ENCODE measurements around the gene SH2D2A. TPM values are rescaled to one million over a fixed set of nuclear protein-coding genes. Genes with fewer than 3 reads are reported as not detected.

The SH2D2A gene
- 4.9 TPM for total RNA-seq

GRCh38 chr1:156816561-156817328, at the start of gene SH2D2A:
Gene SH2D2A (minus strand): TSS chr1:156816848. CDS start chr1:156816708, 140 bp downstream.
- intact Hi-C loops (cut with DNase I): no loop called here
- no peaks in the 10 kb centered on the region for H3K27me3 ChIP-seq
- no peak for DNase-seq (ENCODE audit: extremely low spot score in 2 of 2)
- H3K4me1 ChIP-seq: peaks cover 39% of the 10 kb centered on the region
- H3K27ac ChIP-seq: peak within 1 kb of the TSS; percentile 80
- TF ChIP-seq, protein P1, sequence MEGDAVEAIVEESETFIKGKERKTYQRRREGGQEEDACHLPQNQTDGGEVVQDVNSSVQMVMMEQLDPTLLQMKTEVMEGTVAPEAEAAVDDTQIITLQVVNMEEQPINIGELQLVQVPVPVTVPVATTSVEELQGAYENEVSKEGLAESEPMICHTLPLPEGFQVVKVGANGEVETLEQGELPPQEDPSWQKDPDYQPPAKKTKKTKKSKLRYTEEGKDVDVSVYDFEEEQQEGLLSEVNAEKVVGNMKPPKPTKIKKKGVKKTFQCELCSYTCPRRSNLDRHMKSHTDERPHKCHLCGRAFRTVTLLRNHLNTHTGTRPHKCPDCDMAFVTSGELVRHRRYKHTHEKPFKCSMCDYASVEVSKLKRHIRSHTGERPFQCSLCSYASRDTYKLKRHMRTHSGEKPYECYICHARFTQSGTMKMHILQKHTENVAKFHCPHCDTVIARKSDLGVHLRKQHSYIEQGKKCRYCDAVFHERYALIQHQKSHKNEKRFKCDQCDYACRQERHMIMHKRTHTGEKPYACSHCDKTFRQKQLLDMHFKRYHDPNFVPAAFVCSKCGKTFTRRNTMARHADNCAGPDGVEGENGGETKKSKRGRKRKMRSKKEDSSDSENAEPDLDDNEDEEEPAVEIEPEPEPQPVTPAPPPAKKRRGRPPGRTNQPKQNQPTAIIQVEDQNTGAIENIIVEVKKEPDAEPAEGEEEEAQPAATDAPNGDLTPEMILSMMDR (IDR thresholded peaks at IDR 0.05): no peak
- peak in 1 of 2 donors; percentile 73 for TF ChIP-seq POLR2AphosphoS5 (IDR thresholded peaks at IDR 0.05; ENCODE audit: insufficient read depth in 1 of 2, low read depth in 1 of 2)
- TF ChIP-seq POLR2A (IDR thresholded peaks at IDR 0.05): peak in 1 of 2 donors; percentile 43
- no peaks in the 10 kb centered on the region for H3K36me3 ChIP-seq
- H3K9me3 ChIP-seq: no peaks in the 10 kb centered on the region
- H3K4me3 ChIP-seq: peak within 1 kb of the TSS; percentile 29 to 32

GRCh38 chr1:156865865-156866248, 49.2 kb upstream of the SH2D2A start:
- H3K27me3 ChIP-seq: no peaks in the 10 kb centered on the region

DNA sequence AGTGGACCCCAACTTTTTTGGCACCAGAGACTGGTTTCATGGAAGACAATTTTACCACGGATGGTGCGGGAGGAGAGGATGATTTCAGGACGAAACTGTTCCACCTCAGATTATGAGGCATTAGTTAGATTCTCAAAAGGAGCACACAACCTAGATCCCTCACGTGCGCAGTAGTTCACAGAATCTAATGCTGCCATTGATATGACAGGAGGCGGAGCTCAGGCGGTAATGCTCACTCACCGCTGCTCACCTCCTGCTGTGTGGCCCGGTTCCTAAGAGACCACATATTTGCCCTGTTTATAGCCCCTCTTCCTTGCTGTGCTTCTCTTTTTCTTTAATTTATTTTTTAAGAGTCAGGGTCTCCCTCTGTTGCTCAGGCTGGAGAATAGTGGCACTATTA, 48.6 kb upstream of the SH2D2A start:
- no peaks in the 10 kb centered on the region for H3K36me3 ChIP-seq
- intact Hi-C loops (cut with DNase I): no loop called here
- H3K4me3 ChIP-seq: no peak overlapping the region
- no peak overlapping the region for H3K27ac ChIP-seq
- H3K4me1 ChIP-seq: peaks cover 12% of the 10 kb centered on the region
- H3K9me3 ChIP-seq: no peaks in the 10 kb centered on the region
- no peak for DNase-seq (ENCODE audit: extremely low spot score in 2 of 2)
- no peaks in the 10 kb centered on the region for H3K27me3 ChIP-seq
- TF ChIP-seq, protein P1 (IDR thresholded peaks at IDR 0.05): no peak
- TF ChIP-seq POLR2AphosphoS5 (IDR thresholded peaks at IDR 0.05; ENCODE audit: insufficient read depth in 1 of 2, low read depth in 1 of 2) (no peak), POLR2A (IDR thresholded peaks at IDR 0.05) (no peak)

More at GRCh38 chr1:156865865-156866248, 49.2 kb upstream of the SH2D2A start:
- Histone ChIP-seq H3K36me3 (no peaks in the 10 kb centered on the region), H3K4me3 (no peak overlapping the region), H3K9me3 (no peaks in the 10 kb centered on the region), H3K27ac (no peak overlapping the region), H3K4me1 (peaks cover 6% of the 10 kb centered on the region)
- no peak for TF ChIP-seq POLR2AphosphoS5 (IDR thresholded peaks at IDR 0.05; ENCODE audit: insufficient read depth in 1 of 2, low read depth in 1 of 2)
- TF ChIP-seq POLR2A (IDR thresholded peaks at IDR 0.05): no peak
- TF ChIP-seq, protein P1 (IDR thresholded peaks at IDR 0.05): no peak
- intact Hi-C loops (cut with DNase I): no loop called here
- no peak for DNase-seq (ENCODE audit: extremely low spot score in 2 of 2)

DNA sequence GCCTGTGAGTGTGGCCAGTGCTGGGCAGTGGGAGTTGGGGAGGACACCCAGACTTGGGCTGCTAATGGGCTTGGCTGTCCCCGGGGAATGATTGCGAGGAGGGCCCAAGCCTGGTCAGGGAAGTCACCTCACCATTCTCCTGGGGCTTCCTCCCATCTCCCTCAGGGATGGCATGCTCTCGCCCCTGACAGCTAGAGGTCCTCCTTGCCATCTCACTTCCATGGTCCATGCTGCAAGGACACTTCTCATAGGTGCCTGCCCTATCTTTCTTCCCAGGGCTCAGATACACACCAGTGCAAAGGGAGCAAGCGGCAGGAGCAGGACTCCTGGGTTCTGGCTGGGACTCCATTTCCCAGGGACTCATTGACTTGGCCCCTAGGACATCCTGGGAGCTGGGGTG, 48.1 kb upstream of the SH2D2A start:
- peaks cover 16% of the 10 kb centered on the region for H3K4me1 ChIP-seq
- no peak overlapping the region for H3K4me3 ChIP-seq
- H3K9me3 ChIP-seq: no peaks in the 10 kb centered on the region
- TF ChIP-seq POLR2AphosphoS5 (IDR thresholded peaks at IDR 0.05; ENCODE audit: insufficient read depth in 1 of 2, low read depth in 1 of 2): no peak
- TF ChIP-seq POLR2A (IDR thresholded peaks at IDR 0.05): no peak
- TF ChIP-seq, protein P1 (IDR thresholded peaks at IDR 0.05): no peak
- H3K36me3 ChIP-seq: no peaks in the 10 kb centered on the region
- no peaks in the 10 kb centered on the region for H3K27me3 ChIP-seq
- H3K27ac ChIP-seq: no peak overlapping the region
- intact Hi-C loops (cut with DNase I): no loop called here
- DNase-seq (ENCODE audit: extremely low spot score in 2 of 2): no peak

- TF ChIP-seq POLR2AphosphoS5 (IDR thresholded peaks at IDR 0.05; ENCODE audit: insufficient read depth in 1 of 2, low read depth in 1 of 2) (no peak), POLR2A (IDR thresholded peaks at IDR 0.05) (no peak)
- TF ChIP-seq, protein P1 (IDR thresholded peaks at IDR 0.05): no peak
- peaks cover 28% of the 10 kb centered on the region for H3K4me1 ChIP-seq
- no peaks in the 10 kb centered on the region for H3K36me3 ChIP-seq
- H3K9me3 ChIP-seq: no peaks in the 10 kb centered on the region
- no peaks in the 10 kb centered on the region for H3K27me3 ChIP-seq
- H3K27ac ChIP-seq: no peak overlapping the region
- no peak for DNase-seq (ENCODE audit: extremely low spot score in 2 of 2)
- intact Hi-C loops (cut with DNase I): no loop called here
- no peak overlapping the region for H3K4me3 ChIP-seq
These were observed 47.0 kb upstream of the SH2D2A start for GRCh38 chr1:156863631-156864030.
